GM18499 (cell line): Measurements from ENCODE around the gene KMT5C.
"Not testable (repeated sequence)": the region's sequence is repeated elsewhere in the genome, so short reads cannot be mapped to it uniquely, and the experiment has no call there.

Source experiments
- ATAC-seq: cut with Tn5 transposase; IDR thresholded peaks from one replicate; pipeline ENCODE4 v1.9.1; 2021; ENCODE audit warnings: moderate number of reproducible peaks; ENCODE audit not compliant: insufficient read depth, unreplicated experiment

KMT5C gene

GRCh38 chr19:55315956-55316525 is 23.6 kb upstream of the KMT5C start:
- no peak for ATAC-seq

GRCh38 chr19:55316646-55317045 is 23.0 kb upstream of the KMT5C start:
- no peak for ATAC-seq

GRCh38 chr19:55319785-55320184 is 19.9 kb upstream of the KMT5C start:
- ATAC-seq, result no peak

- ATAC-seq, result no peak
These were observed 18.7 kb upstream of the KMT5C start for GRCh38 chr19:55320844-55321419.

- no peak for ATAC-seq
These were observed 18.1 kb upstream of the KMT5C start for GRCh38 chr19:55321466-55322137.

GRCh38 chr19:55322204-55322885 is 17.3 kb upstream of the KMT5C start:
- no peak for ATAC-seq

GRCh38 chr19:55324662-55325061 is 15.0 kb upstream of the KMT5C start:
- no peak for ATAC-seq

- no peak for ATAC-seq
These were observed 14.5 kb upstream of the KMT5C start, which contains the start of gene TMEM150B for GRCh38 chr19:55325172-55325571. Gene TMEM150B, minus strand, starts transcription at chr19:55325341. Its CDS starts 4,305 bp downstream, at chr19:55321036.

GRCh38 chr19:55328774-55329318 is 10.8 kb upstream of the KMT5C start:
- ATAC-seq, result not testable (repeated sequence)

GRCh38 chr19:55329791-55330190 is 9.9 kb upstream of the KMT5C start:
- ATAC-seq, result not testable (repeated sequence)

- no peak for ATAC-seq
These were observed 5.8 kb upstream of the KMT5C start for GRCh38 chr19:55333870-55334269.

GRCh38 chr19:55336101-55336500 is 3.6 kb upstream of the KMT5C start:
- no peak for ATAC-seq

- no peak for ATAC-seq
These were observed 460 bp downstream of the KMT5C start for GRCh38 chr19:55339889-55340783.

GRCh38 chr19:55340784-55341147 is 1.1 kb downstream of the KMT5C start:
- no peak for ATAC-seq

- no peak for ATAC-seq
These were observed 1.5 kb downstream of the KMT5C start for GRCh38 chr19:55341171-55341588.

GRCh38 chr19:55341595-55342531 is 2.2 kb downstream of the KMT5C start:
- no peak for ATAC-seq

- no peak for ATAC-seq
These were observed 4.8 kb downstream of the KMT5C start for GRCh38 chr19:55344444-55344843.

- ATAC-seq, result no peak
These were observed 5.6 kb downstream of the KMT5C start for GRCh38 chr19:55345101-55345817.
